Measurements from ENCODE around the gene AOX1.
"Not testable (repeated sequence)": the region's sequence is repeated elsewhere in the genome, so short reads cannot be mapped to it uniquely, and the experiment has no call there.

The AOX1 gene

DNA sequence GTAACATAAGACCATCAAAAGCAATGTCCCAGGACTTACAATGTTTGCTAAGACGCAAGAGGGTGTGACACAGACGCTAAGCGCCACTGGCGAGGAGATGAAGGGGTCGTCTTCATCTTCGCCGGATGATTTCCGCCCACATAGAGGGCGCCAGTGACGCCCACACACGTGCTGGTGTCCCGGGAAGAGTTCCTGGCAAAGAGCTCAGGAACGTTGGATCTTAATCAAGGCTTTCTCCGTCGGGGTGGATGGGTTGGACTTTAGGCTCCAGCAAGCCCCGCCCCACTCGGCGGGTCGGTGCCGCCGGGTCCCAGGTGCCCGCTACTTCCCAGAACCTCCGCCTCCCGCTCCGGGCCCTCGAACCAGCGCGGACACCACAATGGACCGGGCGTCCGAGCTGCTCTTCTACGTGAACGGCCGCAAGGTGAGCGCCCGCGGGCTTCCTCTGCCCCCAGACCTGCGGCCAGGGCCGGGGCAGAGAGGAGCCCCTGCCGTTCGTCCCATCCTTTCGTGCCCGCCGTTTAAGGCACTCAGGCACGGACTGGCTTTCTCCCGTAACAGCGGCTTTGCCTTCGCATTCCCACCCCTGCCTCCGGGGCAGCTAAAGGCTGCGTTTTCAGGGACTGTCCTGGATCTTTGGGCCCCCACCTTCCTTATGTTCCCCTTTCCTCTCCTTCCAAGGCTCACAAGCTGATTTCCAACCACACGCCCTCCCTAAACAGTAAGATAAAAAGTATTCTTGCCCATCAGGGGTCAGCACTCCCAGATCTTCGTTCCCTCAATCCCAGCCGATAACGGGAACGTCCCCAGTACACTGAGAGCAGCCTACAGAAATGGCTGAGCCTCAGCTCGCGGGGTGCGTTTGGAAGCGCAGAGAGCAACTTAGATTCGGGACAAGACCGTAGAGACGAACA is at the start of gene AOX1:
TSS of gene AOX1 (plus strand) at position 285 of the 914 bp plus-strand sequence. CDS start at position 380, 95 bp downstream.
- peak; percentile 27 for DNase-seq

DNA sequence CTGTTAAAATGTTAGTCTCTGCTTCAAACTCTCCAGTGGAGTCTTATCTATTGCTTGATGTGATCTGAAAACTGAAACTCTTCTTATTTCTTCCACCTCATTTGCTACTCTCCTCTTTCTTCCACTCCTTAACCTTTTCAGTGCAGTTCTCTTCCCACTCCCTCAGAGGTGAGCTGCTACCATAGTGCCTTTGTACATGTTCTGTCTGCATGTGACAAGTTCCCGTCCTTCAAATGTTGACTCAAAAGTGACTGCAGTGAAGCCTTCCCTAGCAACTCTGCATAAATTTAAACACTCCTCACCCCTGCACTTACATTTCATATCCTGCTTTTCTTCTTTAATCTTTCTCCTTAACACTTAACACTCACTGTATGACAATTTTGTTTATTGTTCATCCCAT is 47.7 kb upstream of the AOX1 start:
- no peak for DNase-seq

DNA sequence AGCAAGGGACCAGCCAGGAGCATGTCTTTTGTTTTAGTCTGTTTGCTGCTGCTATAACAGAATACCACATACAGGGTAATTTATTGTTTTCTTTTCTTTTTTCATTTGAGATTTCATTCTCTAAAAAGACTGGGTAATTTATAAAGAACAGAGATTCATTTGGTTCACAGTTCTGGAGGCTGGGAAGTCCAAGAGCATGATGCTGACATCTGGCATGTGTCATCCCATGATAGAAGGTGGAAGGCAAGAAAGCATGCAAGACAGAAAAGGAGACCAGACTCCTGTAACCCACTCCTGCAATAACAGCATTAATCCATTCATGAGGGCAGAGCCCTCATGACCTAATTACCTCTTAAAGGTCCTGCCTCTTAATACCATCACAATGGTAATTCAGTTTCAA is 45.0 kb upstream of the AOX1 start:
- no peak for DNase-seq

DNA sequence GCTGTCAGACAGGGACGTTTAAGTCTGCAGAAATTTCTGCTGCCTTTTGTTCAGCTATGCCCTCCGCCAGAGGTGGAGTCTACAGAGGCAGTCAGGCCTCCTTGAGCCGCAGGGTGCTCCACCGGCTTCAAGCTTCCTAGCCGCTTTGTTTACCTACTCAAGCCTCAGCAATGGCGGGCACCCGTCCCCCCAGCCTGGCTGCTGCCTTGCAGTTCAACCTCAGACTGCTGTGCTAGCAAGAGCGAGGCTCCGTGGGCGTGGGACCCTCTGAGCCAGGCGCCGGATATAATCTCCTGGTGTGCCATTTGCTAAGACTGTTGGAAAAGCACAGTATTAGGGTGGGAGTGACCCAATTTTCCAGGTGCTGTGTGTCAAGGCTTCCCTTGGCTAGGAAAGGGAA is 19.2 kb upstream of the AOX1 start:
- not testable (repeated sequence) for DNase-seq

DNA sequence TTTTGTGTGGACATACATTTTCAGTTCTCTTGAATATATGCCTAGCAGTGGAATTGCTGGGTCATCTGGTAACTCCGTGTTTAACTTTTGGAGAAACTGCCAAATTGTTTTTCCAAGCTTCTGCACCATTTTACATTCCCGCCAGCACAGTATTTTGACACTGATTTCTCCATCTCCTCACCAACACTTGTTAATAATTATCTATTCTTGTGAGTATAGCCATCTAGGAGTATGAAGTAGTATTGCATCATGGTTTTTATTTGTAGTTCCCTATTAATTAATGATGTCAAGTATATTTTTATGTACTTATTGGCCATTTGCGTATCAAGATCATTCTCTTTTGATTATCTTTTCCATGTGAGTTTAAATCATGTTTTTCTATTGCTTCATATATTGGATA is 17.9 kb upstream of the AOX1 start:
- DNase-seq: no peak

DNA sequence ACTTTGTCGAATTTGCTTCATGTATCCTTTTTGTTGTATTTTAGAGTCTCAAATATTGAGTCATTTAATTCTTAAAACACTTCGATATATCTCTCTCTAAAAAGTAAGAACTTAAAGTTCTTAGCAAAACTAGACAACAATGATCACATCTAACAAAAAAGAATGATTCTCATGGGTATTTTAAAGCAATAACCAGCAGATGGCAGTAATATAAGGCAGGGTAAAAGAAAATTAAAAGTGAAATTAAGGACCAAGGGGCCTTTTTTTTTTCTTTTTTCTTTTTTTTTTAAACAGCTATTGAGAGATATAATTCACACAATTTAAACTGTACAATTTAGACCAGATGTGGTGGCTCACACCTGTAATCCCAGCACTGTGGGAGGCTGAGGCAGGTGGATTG is 9.9 kb upstream of the AOX1 start:
- peak; percentile 1 for DNase-seq

DNA sequence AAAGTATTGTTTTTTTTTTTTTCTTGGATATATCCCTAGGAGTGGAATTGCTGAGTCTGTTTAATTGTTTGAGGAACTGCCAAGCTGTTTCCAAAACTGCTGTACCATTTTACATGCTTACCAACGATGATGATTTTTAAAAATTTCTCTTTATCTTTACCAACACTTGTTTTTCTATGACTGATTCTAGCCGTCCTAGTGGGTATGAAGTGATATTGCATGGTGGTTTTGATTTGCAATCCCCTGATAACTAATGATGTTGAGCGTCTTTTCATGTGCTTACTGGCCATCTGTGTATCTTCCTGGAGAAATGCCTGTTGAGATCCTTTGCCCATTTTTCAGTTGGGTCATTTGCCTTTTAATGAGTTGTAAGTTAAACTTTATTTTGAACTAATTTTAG is 8.8 kb upstream of the AOX1 start:
- DNase-seq: no peak

DNA sequence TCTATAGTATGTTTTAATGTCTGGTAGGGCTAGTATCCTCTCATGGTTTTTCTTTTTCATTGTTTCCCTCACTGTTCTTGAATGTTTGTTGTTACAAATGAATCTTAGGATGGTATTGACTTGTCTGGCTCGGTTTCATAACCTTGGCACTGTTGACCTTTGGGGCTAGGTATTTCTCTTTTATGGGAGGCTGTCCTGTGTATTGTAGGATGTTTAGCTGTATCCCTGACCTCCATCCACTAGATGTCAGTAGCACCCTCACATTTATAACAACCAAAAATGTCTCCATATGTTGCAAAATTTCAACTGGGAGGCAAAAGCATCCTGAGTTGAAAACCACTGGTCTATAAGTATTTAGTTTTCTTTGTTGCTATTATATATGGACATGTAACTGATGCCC is 7.0 kb upstream of the AOX1 start:
- DNase-seq: peak; percentile 5

DNA sequence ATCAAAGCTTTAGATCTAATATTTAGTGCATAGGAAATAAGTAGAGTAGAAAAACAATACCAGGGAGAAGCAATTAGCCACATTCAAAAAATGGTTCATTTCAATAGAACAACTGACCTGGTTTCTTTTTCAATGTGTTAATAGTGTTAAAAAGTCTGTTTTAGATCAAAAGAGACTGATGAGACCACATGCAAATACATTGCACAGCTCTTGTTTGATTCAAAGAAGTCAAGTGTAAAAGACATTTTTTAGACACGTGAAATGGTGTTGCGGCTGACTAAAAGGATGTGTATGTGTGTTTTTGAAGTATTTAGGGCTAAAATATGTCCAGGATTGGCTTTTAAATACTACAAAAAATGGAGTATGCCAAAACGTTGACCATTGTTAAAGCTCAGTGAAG is 1.2 kb upstream of the AOX1 start:
- no peak for DNase-seq

DNA sequence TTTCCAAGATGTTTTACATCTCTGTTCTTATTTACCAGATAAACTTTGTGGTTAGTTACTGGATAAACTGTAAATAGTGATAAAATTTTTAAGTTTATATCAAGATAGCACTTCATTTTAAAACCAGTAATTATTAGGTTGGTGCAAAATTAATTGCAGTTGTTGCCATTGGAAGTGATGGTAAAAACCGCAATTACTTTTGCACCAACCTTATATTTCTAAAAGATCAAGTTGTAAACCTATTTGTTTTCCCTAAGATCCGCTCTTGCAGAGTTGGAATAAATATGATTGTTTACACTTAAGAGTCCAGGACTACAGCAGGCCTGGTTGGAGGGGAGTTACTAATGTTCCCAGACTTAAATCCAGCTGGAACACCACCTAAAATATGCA is 479 bp upstream of the AOX1 start:
- DNase-seq: no peak

DNA sequence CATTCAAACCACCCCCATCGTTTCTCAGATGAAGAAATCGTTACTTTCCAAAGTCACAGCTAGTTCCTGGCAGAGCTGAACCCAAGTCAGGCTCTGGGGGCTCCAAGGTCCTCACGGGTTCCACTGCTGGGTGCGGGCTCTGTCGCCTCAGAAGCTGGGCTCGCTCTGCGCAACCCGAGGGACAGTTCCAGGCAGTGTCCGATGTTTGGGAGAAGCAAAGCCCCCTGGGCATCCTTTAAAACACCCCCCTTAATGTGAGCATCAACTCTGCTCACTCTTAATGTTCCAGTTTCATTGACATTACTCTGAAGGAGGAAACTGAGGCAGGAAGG is 796 bp downstream of the AOX1 start:
- DNase-seq: no peak

DNA sequence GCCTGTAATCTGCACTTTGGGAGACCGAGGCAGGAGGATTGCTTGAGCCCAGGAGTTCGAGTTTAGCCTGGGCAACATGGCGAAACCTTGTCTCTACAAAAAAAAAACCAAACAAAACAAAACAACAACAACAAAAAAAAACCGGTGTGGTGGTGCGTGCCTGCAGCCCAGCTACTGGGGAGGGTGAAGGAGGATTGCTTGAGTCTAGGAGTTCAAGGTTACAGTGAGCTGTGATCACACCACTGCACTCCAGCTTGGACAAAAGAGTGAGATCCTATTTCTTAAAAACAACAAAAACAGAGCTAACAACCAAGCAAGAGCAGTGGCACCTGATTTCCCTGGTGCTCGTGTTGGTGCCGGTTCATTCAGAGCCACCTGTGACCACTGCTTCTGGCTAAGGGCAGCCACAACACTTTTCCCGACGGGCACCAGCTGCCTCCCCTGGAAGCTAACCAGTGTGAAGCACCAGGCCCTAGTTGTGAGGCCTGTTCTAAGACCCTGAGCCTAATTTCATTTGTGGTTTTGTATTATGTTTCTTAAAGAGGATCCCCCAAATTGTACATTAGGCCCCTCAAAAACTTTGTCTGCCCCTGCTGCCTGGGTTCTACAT is 1.3 kb downstream of the AOX1 start:
- no peak for DNase-seq

DNA sequence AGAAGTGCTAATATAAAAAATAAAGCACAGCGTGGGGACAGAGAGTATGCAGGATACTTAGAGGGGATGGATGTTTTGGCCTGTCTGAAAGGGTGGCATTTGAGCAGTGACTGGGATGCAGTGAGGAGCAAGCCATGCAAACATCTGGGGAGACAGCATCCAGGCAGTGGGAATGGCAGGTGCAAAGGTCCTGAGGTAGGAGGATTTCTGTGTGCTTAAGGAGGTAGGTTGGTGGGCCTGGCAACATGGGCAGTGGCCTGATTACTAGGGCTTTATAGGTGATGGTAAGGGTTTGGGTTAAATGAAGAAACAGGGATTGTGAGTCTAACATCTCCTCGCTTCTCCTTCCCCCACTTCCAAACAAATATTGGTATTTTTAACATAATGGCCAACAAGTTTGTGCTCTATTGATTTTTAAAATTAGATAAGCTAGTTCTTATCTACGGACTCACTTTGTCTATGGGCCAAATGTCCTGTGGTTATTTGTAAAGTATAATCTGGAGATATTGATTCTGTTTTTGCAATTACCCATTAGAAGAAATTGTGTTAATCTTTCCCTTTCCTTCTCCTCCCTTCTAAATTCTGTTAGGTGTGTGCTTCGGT is 2.4 kb downstream of the AOX1 start:
- no peak for DNase-seq

DNA sequence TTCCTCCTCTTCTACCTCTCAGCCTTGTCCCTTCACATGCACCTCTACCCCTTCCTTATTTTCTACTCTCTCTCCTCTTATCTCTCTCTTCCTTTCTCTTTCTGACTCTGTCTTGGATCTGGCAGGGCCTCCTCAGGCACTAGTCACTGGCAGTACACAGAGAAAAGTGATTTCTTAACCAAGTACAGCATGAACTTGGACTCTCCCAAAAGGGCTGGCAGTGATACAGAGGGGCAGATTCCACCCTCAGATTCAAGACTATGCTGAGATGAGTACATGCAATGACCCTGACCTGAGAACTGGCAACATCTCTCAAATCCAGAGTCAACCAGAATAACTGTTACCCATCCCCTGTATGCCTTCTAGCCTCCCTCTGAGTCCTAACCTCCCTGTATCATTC is 4.3 kb downstream of the AOX1 start:
- DNase-seq: no peak

DNA sequence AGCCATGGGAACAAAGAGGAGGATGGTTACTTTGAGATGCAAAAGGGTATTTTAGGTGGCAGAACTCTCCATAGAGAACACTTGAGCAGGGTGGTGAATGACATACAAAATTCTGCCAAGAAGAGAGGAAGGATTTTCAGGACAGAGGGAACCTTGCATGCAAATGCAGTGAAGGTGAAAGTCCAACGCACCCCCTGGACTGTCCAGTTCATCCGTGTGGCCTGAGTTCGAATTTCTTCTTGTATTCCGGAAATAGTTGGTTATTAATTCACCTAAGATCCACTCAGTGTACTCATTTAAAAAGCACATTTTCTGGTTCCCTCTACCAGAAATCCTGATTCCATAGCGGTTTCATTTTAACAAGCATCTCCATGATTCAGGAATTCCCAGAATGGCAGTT is 5.5 kb downstream of the AOX1 start:
- DNase-seq: no peak

DNA sequence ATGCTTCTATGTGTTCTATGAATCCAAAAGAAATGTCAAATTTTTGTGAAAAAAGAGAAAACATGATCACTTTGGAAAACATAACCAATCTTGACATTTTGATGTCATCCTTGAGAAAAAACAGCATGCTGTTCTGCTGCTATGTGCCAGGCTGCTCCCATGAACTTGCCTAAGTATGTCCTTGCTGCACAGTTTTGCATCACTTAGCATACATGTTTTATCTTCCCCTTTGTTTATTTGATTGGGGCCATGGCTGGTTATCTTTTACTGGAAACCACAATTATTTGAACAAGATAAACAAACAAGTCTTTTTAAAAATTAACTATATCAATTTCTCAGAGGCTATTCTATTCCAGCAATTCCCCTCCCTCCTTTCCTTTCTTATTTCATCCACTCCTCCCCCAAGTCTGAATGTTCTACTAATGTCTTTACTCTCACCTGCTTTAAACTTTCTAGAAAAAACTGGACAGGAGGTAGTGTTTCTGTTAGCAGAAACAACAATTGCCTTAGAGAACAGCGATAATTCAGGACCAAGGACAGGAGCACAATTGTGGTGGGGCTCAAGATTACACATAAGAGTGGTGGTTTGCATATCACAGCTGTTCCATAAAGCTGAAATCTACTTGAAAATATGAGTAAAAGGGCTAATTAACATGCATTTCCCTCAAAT is 6.7 kb downstream of the AOX1 start:
- no peak for DNase-seq

DNA sequence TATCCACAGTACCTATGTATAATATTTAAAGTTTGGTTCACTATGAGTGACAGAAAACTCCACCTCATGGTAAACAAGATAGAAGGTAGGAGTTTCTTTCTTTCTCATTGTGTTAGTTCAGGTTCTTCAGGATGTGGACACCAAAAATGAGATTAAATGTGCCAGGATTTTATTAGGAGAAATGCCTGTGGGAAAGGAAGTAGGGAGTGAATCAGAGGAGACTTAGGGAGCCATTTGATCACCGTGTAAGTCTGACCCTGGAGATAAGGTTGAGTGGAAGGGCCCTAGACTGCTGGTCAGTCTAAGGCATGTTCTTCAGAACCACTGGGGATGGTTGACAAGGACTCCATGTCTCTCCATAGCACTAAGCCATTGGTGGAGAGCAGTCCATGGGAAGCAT is 8.1 kb downstream of the AOX1 start:
- no peak for DNase-seq

DNA sequence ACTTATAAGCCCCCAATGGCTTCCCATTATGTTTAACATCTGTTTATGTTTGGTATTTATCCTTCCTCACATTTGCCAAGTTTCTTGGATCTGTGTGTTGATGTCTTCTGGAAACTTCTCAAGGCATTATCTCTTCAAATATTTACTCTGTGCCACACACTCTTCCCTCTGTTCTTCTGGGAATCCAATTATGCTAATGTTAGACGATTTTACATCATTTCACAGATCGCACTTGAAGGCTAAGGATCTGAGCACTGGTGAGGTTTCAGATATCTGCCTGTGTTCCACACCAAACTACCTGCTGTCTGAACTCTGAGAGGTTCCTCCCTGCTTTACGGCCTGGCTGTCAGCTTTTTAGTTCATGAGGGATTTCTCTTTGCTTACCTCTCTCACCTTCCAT is 10.1 kb downstream of the AOX1 start:
- no peak for DNase-seq

DNA sequence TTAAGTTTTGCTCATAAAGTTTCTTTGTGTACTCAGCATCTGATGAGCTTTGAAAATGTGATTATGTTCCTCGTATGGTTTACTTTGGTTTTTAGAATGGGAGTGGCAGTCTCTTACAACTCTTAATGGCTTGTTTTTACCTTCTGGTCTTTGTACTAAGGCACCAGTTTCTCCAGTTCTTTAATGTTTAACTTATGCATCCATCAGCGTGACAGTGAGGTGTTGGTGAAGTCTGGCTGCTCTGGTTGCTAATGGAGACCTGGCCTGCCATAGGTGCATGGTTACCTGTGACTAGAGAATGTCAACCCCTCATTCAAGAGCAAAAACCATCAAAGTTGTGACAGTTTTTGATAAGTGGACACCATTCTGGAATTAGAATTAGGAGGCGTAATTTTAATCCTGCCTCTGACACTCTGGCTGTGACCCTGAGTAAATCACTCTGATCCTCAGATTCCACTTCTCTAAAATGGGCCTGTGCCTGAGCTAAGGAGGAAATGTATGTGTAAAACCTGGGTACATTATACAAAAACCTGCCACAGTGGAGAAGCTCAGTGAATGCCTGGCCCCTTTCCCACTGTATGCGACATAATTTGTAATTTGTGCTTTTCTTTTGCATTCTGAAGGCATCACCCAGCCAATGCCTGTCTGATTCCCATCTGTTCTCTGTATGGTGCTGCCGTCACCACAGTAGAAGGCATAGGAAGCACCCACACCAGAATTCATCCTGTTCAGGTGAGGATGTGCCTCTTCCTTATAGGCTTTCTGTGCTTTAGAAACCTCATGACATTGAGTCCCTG is 11.2 kb downstream of the AOX1 start:
- no peak for DNase-seq

DNA sequence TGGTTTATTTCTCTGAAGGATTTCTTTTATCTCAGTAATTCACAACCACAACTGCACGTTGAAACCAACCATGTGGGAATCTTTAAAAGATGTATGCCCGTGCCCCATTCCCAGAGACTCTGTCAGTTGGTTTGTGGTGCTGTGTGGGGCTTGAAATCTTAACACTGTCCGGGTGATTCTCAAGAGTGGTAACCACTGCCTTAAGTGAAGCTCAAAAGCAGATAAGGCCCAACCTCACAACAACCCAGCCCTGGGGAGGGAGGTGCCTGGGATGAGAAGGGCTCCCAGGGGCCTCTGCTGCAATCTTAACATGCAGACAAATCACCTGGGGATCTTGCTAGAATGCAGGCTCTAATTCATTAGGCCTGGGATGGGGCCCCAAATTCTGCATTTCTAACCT is 13.4 kb downstream of the AOX1 start:
- DNase-seq: no peak

DNA sequence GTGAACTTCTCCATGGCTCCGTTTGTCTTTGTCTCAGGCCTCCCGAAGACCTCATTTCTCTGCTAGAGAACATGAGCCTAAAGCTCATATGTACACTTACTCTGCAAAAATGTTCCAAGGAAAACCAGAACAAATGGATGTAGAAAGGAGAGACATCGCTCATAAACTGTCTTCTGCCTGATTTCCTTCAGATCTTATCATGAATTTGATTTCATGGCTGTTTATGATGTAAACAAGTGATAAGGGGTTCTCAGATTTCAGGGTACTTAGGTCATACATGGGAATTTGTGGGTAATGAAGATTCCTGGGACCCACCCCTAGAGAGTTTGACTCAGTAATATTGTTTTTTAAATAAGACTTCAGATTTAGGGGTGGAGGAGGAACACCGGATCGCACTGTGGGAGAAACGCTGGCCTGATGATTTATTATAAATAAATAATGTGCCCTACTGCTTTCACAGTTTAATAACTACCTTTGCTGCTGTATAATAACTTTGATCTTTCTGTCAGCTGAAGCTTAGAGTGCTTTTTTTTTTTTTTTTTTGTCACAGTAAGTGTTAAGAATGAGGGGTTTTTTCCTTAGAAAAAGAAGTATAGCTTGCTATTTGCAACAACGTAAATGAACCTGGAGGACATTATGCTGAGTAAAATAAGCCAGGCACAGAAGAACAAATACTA is 14.9 kb downstream of the AOX1 start:
- peak; percentile 33 for DNase-seq

DNA sequence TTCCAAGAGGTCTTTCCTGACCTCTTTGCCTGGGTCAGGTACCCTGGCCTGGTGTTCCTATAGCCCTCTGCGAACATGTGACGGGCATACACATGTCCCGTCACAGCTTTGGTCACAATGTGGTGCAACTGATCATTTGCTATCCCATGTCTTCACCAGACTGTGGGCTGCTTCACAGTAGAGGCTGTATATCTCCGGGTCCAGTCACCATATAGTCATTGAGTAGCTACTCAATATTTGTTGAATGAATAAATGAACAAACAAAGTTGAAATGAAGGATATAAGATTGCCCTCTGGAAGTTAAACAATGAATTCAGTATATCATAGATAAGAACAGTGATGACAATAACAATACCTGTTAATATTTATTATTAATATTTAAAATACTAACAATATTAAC is 16.8 kb downstream of the AOX1 start:
- DNase-seq: no peak

Measured in NCI-H69 (cell line).